Neural cell (in vitro differentiated cells): ENCODE results near the gene PLEKHG5. TPM values are rescaled to one million over a fixed set of nuclear protein-coding genes. Genes with fewer than 3 reads are reported as not detected.

Experiments
- H2AFZ ChIP-seq: fragments of 200-600, 300-800 bp; sonication (generic), shearing (Covaris generic); 2 replicates; pipeline ENCODE4 v1.6.0; 2014; ENCODE audit warnings: low read depth, mild to moderate bottlenecking, antibody characterized with exemption, low read length, moderate library complexity
- H3F3A ChIP-seq: fragments of 200-600 bp; shearing (Covaris generic); 2 replicates; pipeline ENCODE4 v1.6.1; 2016; ENCODE audit warnings: mild to moderate bottlenecking, moderate library complexity, mixed read lengths, antibody characterized with exemption, low read length; ENCODE audit not compliant: insufficient read depth, poor library complexity, severe bottlenecking
- H3K27ac ChIP-seq: fragments of 200-600, 300-800 bp; sonication (generic), shearing (Covaris generic); 2 replicates; pipeline ENCODE4 v1.5.1; 2014; ENCODE audit warnings: mild to moderate bottlenecking, low read length, moderate library complexity
- H3K27me3 ChIP-seq: fragments of 300-800, 200-600 bp; sonication (generic), shearing (Covaris generic); 2 replicates; pipeline ENCODE4 v1.6.0; 2014; ENCODE audit warnings: mild to moderate bottlenecking, low read depth, low read length, moderate library complexity; ENCODE audit not compliant: insufficient read depth
- H3K36me3 ChIP-seq: fragments of 300-800, 200-600 bp; sonication (generic), shearing (Covaris generic); 2 replicates; pipeline ENCODE4 v1.5.1; 2014; ENCODE audit warnings: mild to moderate bottlenecking, antibody characterized with exemption, low read length, moderate library complexity; ENCODE audit not compliant: insufficient read depth
- H3K4me2 ChIP-seq: fragments of 300-800, 200-600 bp; sonication (generic), shearing (Covaris generic); 2 replicates; pipeline ENCODE4 v1.6.0; 2014; ENCODE audit warnings: mild to moderate bottlenecking, low read length
- H3K4me3 ChIP-seq: fragments of 300-800, 200-600 bp; sonication (generic), shearing (Covaris generic); 2 replicates; pipeline ENCODE4 v1.5.1; 2014; ENCODE audit warnings: mild to moderate bottlenecking, low read length, moderate library complexity
- H3K79me2 ChIP-seq: fragments of 200-600 bp; shearing (Covaris generic); replicated peaks from 2 replicates; pipeline ENCODE4 v1.6.0; 2014; ENCODE audit warnings: mild to moderate bottlenecking, low read length, moderate library complexity; ENCODE audit not compliant: insufficient read depth
- H3K9ac ChIP-seq: fragments of 300-800, 200-600 bp; sonication (generic), shearing (Covaris generic); 2 replicates; pipeline ENCODE4 v1.6.1; 2016; ENCODE audit warnings: mild to moderate bottlenecking, low read length, mixed read lengths
- H3K9me2 ChIP-seq: fragments of 200-600 bp; shearing (Covaris generic); 2 replicates; pipeline ENCODE4 v1.6.1; 2016; ENCODE audit warnings: mild to moderate bottlenecking, low read length, mixed read lengths; ENCODE audit not compliant: insufficient read depth
- H3K9me3 ChIP-seq: fragments of 200-600, 300-800 bp; sonication (generic), shearing (Covaris generic); 2 replicates; pipeline ENCODE4 v1.6.1; 2016; ENCODE audit warnings: mild to moderate bottlenecking, mixed run types, low read length, moderate library complexity, mixed read lengths
- H4K20me1 ChIP-seq: fragments of 200-600 bp; shearing (Covaris generic); 2 replicates; pipeline ENCODE4 v1.6.1; 2016; ENCODE audit warnings: mild to moderate bottlenecking, mixed run types; ENCODE audit not compliant: insufficient read depth
- CTCF ChIP-seq: fragments of 450-650 bp; IDR thresholded peaks from 2 replicates; pipeline ENCODE4 v1.5.1; 2014; ENCODE audit warnings: antibody characterized with exemption, mild to moderate bottlenecking, moderate library complexity; ENCODE audit not compliant: poor library complexity, severe bottlenecking
- EP300 ChIP-seq: fragments of 450-650 bp; conservative IDR thresholded peaks from 2 replicates; pipeline ENCODE4 v1.6.1; 2014; ENCODE audit warnings: antibody characterized with exemption, mild to moderate bottlenecking, moderate library complexity; ENCODE audit not compliant: poor library complexity, severe bottlenecking
- EZH2 ChIP-seq: fragments of 200-600, 300-800 bp; shearing (Covaris generic), sonication (generic); IDR thresholded peaks from 2 replicates; pipeline ENCODE4 v1.6.1; 2014; ENCODE audit warnings: antibody characterized with exemption, low read length, borderline replicate concordance, mild to moderate bottlenecking; ENCODE audit not compliant: insufficient read depth, poor library complexity, severe bottlenecking
- MXI1 ChIP-seq: fragments of 450-650 bp; conservative IDR thresholded peaks from 2 replicates; pipeline ENCODE4 v1.6.1; 2014; ENCODE audit warnings: antibody characterized with exemption, mild to moderate bottlenecking; ENCODE audit not compliant: poor library complexity, severe bottlenecking
- POLR2AphosphoS5 ChIP-seq: IDR thresholded peaks from 2 replicates; pipeline ENCODE4 v1.6.1; 2012
- RAD21 ChIP-seq: fragments of 450-650 bp; conservative IDR thresholded peaks from 2 replicates; pipeline ENCODE4 v1.6.1; 2014; ENCODE audit warnings: antibody characterized with exemption, mild to moderate bottlenecking, moderate library complexity
- REST ChIP-seq: IDR thresholded peaks from 2 replicates; pipeline ENCODE4 v1.6.1; 2012; ENCODE audit warnings: borderline replicate concordance
- SMC3 ChIP-seq: fragments of 450-650 bp; conservative IDR thresholded peaks from 2 replicates; pipeline ENCODE4 v1.6.1; 2014; ENCODE audit warnings: antibody characterized with exemption, mild to moderate bottlenecking, moderate library complexity; ENCODE audit not compliant: poor library complexity
- TAF1 ChIP-seq: IDR thresholded peaks from 2 replicates; pipeline ENCODE4 v1.6.1; 2012; ENCODE audit warnings: low read depth
- polyA plus RNA-seq: library from polyadenylated mRNA; depleted of rRNA; stranded (reverse); fragments of >200 nt; gene quantifications from 2 replicates; pipeline ENCODE4 v1.2.3, GENCODE V29; 2014

The PLEKHG5 gene
- polyA plus RNA-seq, 1 donor from 2014 or later: 24.0 TPM

GRCh38 chr1:6517435-6517851 is 26.0 kb upstream of the PLEKHG5 start:
- H3K27ac ChIP-seq: no peak overlapping the region
- no peaks in the 10 kb centered on the region for H3K9me3 ChIP-seq
- H3K9me2 ChIP-seq: no peaks in the 10 kb centered on the region
- H3K9ac ChIP-seq: no peak overlapping the region
- no peak overlapping the region for H2AFZ ChIP-seq
- H3K79me2 ChIP-seq: no peaks in the 10 kb centered on the region
- no peaks in the 10 kb centered on the region for H4K20me1 ChIP-seq
- no peak overlapping the region for H3K4me2 ChIP-seq
- H3F3A ChIP-seq: no peaks in the 10 kb centered on the region
- H3K36me3 ChIP-seq: no peaks in the 10 kb centered on the region
- TF ChIP-seq EZH2: no peak
- no peak for TF ChIP-seq REST
- TF ChIP-seq MXI1: no peak
- TF ChIP-seq TAF1: no peak
- no peak for TF ChIP-seq SMC3
- TF ChIP-seq CTCF: no peak
- TF ChIP-seq POLR2AphosphoS5: no peak
- TF ChIP-seq EP300: no peak
- TF ChIP-seq RAD21: no peak
- H3K4me3 ChIP-seq: no peak overlapping the region
- no peaks in the 10 kb centered on the region for H3K27me3 ChIP-seq

GRCh38 chr1:6515771-6516170 is 24.3 kb upstream of the PLEKHG5 start:
- H3K36me3 ChIP-seq: no peaks in the 10 kb centered on the region
- H2AFZ ChIP-seq: no peak overlapping the region
- H3F3A ChIP-seq: no peaks in the 10 kb centered on the region
- H3K27ac ChIP-seq: no peak overlapping the region
- H3K79me2 ChIP-seq: no peaks in the 10 kb centered on the region
- no peaks in the 10 kb centered on the region for H4K20me1 ChIP-seq
- no peak for TF ChIP-seq SMC3
- TF ChIP-seq MXI1: no peak
- no peak for TF ChIP-seq POLR2AphosphoS5
- TF ChIP-seq REST: no peak
- TF ChIP-seq EZH2: no peak
- no peak for TF ChIP-seq EP300
- TF ChIP-seq RAD21: no peak
- TF ChIP-seq TAF1: no peak
- TF ChIP-seq CTCF: no peak
- no peak overlapping the region for H3K4me2 ChIP-seq
- no peaks in the 10 kb centered on the region for H3K9me2 ChIP-seq
- no peak overlapping the region for H3K4me3 ChIP-seq
- H3K27me3 ChIP-seq: no peaks in the 10 kb centered on the region
- H3K9ac ChIP-seq: no peak overlapping the region
- no peaks in the 10 kb centered on the region for H3K9me3 ChIP-seq
